GM12878 (cell line): ENCODE results near the gene PEX11A. TPM values are rescaled to one million over a fixed set of nuclear protein-coding genes. Genes with fewer than 3 reads are reported as not detected.

Source experiments
- ATAC-seq: fragments of 200-7000 bp; cut with Tn5 transposase; 3 replicates; pipeline ENCODE4 v1.9.1; 2020; ENCODE audit warnings: mild to moderate bottlenecking, moderate library complexity
- BruUV-seq: library from RNA; stranded (reverse); fragments of 400-500 nt; replicated peaks from 2 replicates; lab custom pipeline; 2021; lab: Mats Ljungman, UMichigan
- CTCF ChIA-PET: fragments of 300-600 bp; sonication (Branson Sonifier 250); formaldehyde crosslinking; extraction: SDS; loops from one replicate; lab custom pipeline; 2021; ENCODE audit warnings: inconsistent platforms; lab: Yijun Ruan, JAX
- POLR2A ChIA-PET: fragments of 350-600 bp; formaldehyde crosslinking; extraction: SDS; loops from one replicate; lab custom pipeline; 2021; ENCODE audit warnings: inconsistent platforms; lab: Charles Lee
- RAD21 ChIA-PET: fragments of 300-600 bp; sonication (Branson Sonifier 250); formaldehyde crosslinking; loops from one replicate; lab custom pipeline; 2023; ENCODE audit warnings: antibody characterized with exemption; ENCODE audit not compliant: unreplicated experiment; lab: Charles Lee
- SMC1A ChIA-PET: fragments of 300-600 bp; sonication (Branson Sonifier 250); formaldehyde crosslinking; loops from one replicate; lab custom pipeline; 2023; ENCODE audit not compliant: unreplicated experiment, uncharacterized antibody; lab: Charles Lee
- DNase-seq: peaks from one replicate; pipeline ENCODE4 v3.0.0-alpha.2; 2011; ENCODE audit warnings: low read depth, low spot score
- FAIRE-seq: peaks from 3 replicates; lab custom pipeline; 2011; peaks lifted over from hg19 to GRCh38; lab: Jason Lieb, UNC
- H2AFZ ChIP-seq: 2 replicates; pipeline ENCODE4 v1.6.0; 2011; ENCODE audit warnings: low read depth, low read length, control low read depth; ENCODE audit not compliant: control insufficient read depth
- H3K27ac ChIP-seq: 2 replicates; pipeline ENCODE4 v1.5.1; 2011; ENCODE audit warnings: control low read depth; ENCODE audit not compliant: control insufficient read depth, insufficient read depth
- H3K27me3 ChIP-seq, 2 experiments: replicated peaks in 1 of 2; 2 replicates each; pipeline versions ENCODE4 v1.6.0 to v1.6.1; 2011; ENCODE audit warnings: low read length in 1 of 2; ENCODE audit not compliant: control insufficient read depth in 2 of 2, insufficient read depth in 2 of 2
- H3K36me3 ChIP-seq, 2 experiments: 2 replicates each; pipeline ENCODE4 v1.5.1; 2011; ENCODE audit warnings: low read length in 1 of 2; ENCODE audit not compliant: control insufficient read depth in 2 of 2, insufficient read depth in 2 of 2
- H3K4me1 ChIP-seq: 2 replicates; pipeline ENCODE4 v1.6.1; 2011; ENCODE audit warnings: mild to moderate bottlenecking, low read length, moderate library complexity, mixed read lengths; ENCODE audit not compliant: control insufficient read depth, insufficient read depth
- H3K4me2 ChIP-seq: 2 replicates; pipeline ENCODE4 v1.6.0; 2011; ENCODE audit warnings: control low read depth; ENCODE audit not compliant: control insufficient read depth, insufficient read depth
- H3K4me3 ChIP-seq: fragments of 200-600 bp; sonication (generic); 2 replicates; pipeline ENCODE4 v1.5.1; 2016
- H3K79me2 ChIP-seq: 2 replicates; pipeline ENCODE4 v1.6.0; 2011; ENCODE audit warnings: low read length; ENCODE audit not compliant: control insufficient read depth, insufficient read depth
- H3K9ac ChIP-seq: 2 replicates; pipeline ENCODE4 v1.8.0; 2011; ENCODE audit warnings: low read length, control low read depth, mixed read lengths; ENCODE audit not compliant: control insufficient read depth, insufficient read depth
- H3K9me3 ChIP-seq: replicated peaks from 3 replicates; pipeline ENCODE4 v1.5.1; 2011; ENCODE audit warnings: mild to moderate bottlenecking, low read length; ENCODE audit not compliant: control insufficient read depth, insufficient read depth
- H4K20me1 ChIP-seq: 2 replicates; pipeline ENCODE4 v1.6.0; 2011; ENCODE audit not compliant: control insufficient read depth, insufficient read depth
- ESRRA ChIP-seq: IDR thresholded peaks from 2 replicates; pipeline ENCODE4 v1.6.1; 2012; ENCODE audit warnings: mild to moderate bottlenecking, low read length, improper control_type of control experiment
- FOXK2 ChIP-seq: fragments of 450-650 bp; IDR thresholded peaks from 2 replicates; pipeline ENCODE4 v1.6.1; 2017; ENCODE audit warnings: mild to moderate bottlenecking, moderate library complexity
- MYC ChIP-seq: IDR thresholded peaks from 2 replicates; pipeline ENCODE4 v1.6.1; 2011; ENCODE audit warnings: mild to moderate bottlenecking, low read length, moderate library complexity, inconsistent platforms; ENCODE audit not compliant: insufficient read depth, insufficient replicate concordance, insufficient read length, severe bottlenecking
- NFIC ChIP-seq: IDR thresholded peaks from 2 replicates; pipeline ENCODE4 v1.6.1; 2012; ENCODE audit warnings: low read depth, mild to moderate bottlenecking, inconsistent platforms, low read length, moderate library complexity
- NFYA ChIP-seq: IDR thresholded peaks from 2 replicates; pipeline ENCODE4 v1.6.1; 2011; ENCODE audit warnings: low read depth, mild to moderate bottlenecking, low read length, improper control_type of control experiment, borderline replicate concordance
- NR2C1 ChIP-seq: fragments of 450-650 bp; IDR thresholded peaks from 2 replicates; pipeline ENCODE4 v1.6.1; 2017; ENCODE audit warnings: antibody characterized with exemption, mild to moderate bottlenecking, moderate library complexity
- NR2C2 ChIP-seq: IDR thresholded peaks from 2 replicates; pipeline ENCODE4 v1.6.1; 2011; ENCODE audit warnings: borderline replicate concordance, low read depth; ENCODE audit not compliant: control insufficient read depth, insufficient read length
- RAD51 ChIP-seq: fragments of 450-650 bp; IDR thresholded peaks from 2 replicates; pipeline ENCODE4 v1.6.1; 2016; ENCODE audit warnings: moderate library complexity, mild to moderate bottlenecking, inconsistent platforms
- SREBF1 ChIP-seq: IDR thresholded peaks from 2 replicates; pipeline ENCODE4 v1.6.1; 2012; ENCODE audit warnings: mild to moderate bottlenecking, low read length
- SREBF2 ChIP-seq: IDR thresholded peaks from 2 replicates; pipeline ENCODE4 v1.6.1; 2012; ENCODE audit warnings: mild to moderate bottlenecking, low read length
- STAT1 ChIP-seq: fragments of 450-650 bp; conservative IDR thresholded peaks from 2 replicates; pipeline ENCODE4 v1.6.1; 2014; ENCODE audit warnings: antibody characterized with exemption, mild to moderate bottlenecking
- SUZ12 ChIP-seq: fragments of 200-600 bp; sonication (generic); IDR thresholded peaks from one replicate; pipeline ENCODE4 v1.6.1; 2018; ENCODE audit warnings: antibody characterized with exemption, mild to moderate bottlenecking; ENCODE audit not compliant: unreplicated experiment
- WGBS: methylation state at CpG from one replicate; pipeline ENCODE4 v1.1.6; 2016; ENCODE audit warnings: low lambda C conversion rate; ENCODE audit not compliant: insufficient replicate concordance, insufficient coverage; ENCODE audit errors: missing lambda C conversion rate; 5-methylcytosine and 5-hydroxymethylcytosine counted together
- in situ Hi-C: fragments of 300-500 bp; cut with MboI; formaldehyde crosslinking; loops from 9 replicates; pipeline ENCODE4 v1.14.3; 2018; ENCODE audit warnings: mixed read lengths
- intact Hi-C: fragments of 100-400 bp; cut with micrococcal nuclease; formaldehyde crosslinking; loops from one replicate; pipeline ENCODE4 v1.14.2; 2022; ENCODE audit not compliant: unreplicated experiment
- polyA plus RNA-seq, 11 experiments: library from polyadenylated mRNA; depleted of rRNA in 4 of 11; unstranded in 6 of 11; stranded (reverse) in 5 of 11; fragments of >200 nt; fragmentation: Nextera tagmentation in 4 of 11; fragmentation: Illumina TruSeq in 1 of 11; extraction: Ambion mirVana in 4 of 11; extraction: Trizol in 1 of 11; gene quantifications; 1 replicate in 1 of 11; 2 replicates in 10 of 11; pipeline versions ENCODE4 v1.2.1 to v1.2.3, GENCODE V29; 2011 to 2016; ENCODE audit warnings: inconsistent platforms in 2 of 11, missing spikeins in 2 of 11, low read depth in 1 of 11
- total RNA-seq, 4 experiments: library from RNA; depleted of rRNA in 3 of 4; stranded (reverse); fragments of >200 nt in 3 of 4; fragmentation: Illumina TruSeq in 1 of 4; extraction: Trizol in 1 of 4; gene quantifications; 2 replicates each; pipeline versions ENCODE4 v1.2.1 to v1.2.3, GENCODE V29; 2013 to 2021
- TF ChIP-seq, protein P1 (sequence below): fragments of 450-650 bp; IDR thresholded peaks from 2 replicates; pipeline ENCODE4 v1.6.1; 2017; ENCODE audit warnings: antibody characterized with exemption, mild to moderate bottlenecking, moderate library complexity
- TF ChIP-seq, protein P2 (sequence below): fragments of 450-650 bp; formaldehyde crosslinking; IDR thresholded peaks from 2 replicates; pipeline ENCODE4 v1.4.0; 2022; ENCODE audit warnings: mild to moderate bottlenecking, moderate library complexity
- TF ChIP-seq, protein P3 (sequence below): fragments of 150-350 bp; IDR thresholded peaks from 2 replicates; pipeline ENCODE4 v1.6.1; 2016; ENCODE audit warnings: low read depth, low read length

PEX11A gene
- total and polyA plus RNA-seq, 10 of the 15 experiments (the other 5 are each of a cell fraction or from before 2014, with no cell fraction given), result 1.4 to 2.8 (median 2.0) TPM

DNA sequence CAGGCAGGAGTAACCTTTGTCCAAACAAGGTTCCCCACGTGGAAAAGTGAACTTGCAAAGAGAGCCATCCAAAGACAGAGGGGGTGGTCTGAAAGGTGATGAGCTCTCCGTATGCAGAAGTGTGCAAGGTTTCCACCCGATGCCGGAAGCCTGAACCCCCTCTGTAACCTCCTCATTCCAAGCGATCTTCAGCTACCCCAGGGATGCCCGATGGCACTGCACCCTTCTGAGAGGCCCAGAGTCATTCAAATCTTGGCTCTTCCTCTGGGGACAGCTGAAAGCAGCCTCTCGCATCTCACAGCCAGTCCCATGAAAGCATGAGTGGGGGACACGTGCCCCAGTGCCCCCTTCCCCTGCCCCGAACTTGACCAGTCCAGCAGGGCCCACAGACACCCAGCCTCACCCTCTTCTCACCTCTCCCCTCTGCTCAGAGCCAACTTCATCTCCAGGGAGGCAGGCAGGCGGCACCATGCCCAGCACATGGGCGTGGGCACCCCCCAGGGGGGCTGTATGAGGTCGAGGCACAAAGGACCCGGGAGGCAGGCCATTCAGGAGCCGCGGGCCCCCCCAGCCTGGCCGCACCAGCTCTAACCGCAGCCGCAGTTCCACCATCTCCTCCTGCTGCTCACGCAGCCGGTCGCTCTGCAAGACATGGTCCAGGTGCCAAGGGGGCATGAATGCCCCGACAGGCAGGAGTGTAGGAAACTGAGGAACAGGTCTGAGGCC is 44.0 kb downstream of the PEX11A start:
- ChIA-PET POLR2A (interaction anchor here (1.1 kb wide), 1 partner anchor 37 kb away, joined by 4 read pairs; no protein-coding TSS in a partner anchor), RAD21 (no interaction called here), SMC1A (no interaction called here), CTCF (interaction anchor here (0.8 to 1.6 kb wide), 2 partner anchors 61 to 92 kb away, joined by 3 read pairs; no protein-coding TSS in a partner anchor)
- H4K20me1 ChIP-seq, result no peaks in the 10 kb centered on the region
- no peaks in the 10 kb centered on the region for H3K79me2 ChIP-seq
- DNase-seq (no peak), ATAC-seq (peak; percentile 24), FAIRE-seq (no peak)
- BruUV-seq, result no TSS peak
- no peak overlapping the region for H2AFZ ChIP-seq
- H3K9me3 ChIP-seq, result no peaks in the 10 kb centered on the region
- no peak overlapping the region for H3K4me2 ChIP-seq
- WGBS, result 34% methylated on average over 22 of the region's 22 CpGs
- H3K4me1 ChIP-seq, result no peaks in the 10 kb centered on the region
- no peaks in the 10 kb centered on the region for H3K36me3 ChIP-seq
- H3K27me3 ChIP-seq, result no peaks in the 10 kb centered on the region
- intact Hi-C loops (no loop called here), in situ Hi-C loops (no loop called here)
- no peak overlapping the region for H3K9ac ChIP-seq
- H3K27ac ChIP-seq, result no peak overlapping the region
- no peak overlapping the region for H3K4me3 ChIP-seq
- TF ChIP-seq MYC, result no peak
- TF ChIP-seq ESRRA, result no peak
- TF ChIP-seq FOXK2, result no peak
- TF ChIP-seq NFYA, result no peak
- no peak for TF ChIP-seq SREBF1
- no peak for TF ChIP-seq SREBF2
- no peak for TF ChIP-seq NFIC
- TF ChIP-seq NR2C2, result no peak
- no peak for TF ChIP-seq STAT1
- TF ChIP-seq, protein P1, sequence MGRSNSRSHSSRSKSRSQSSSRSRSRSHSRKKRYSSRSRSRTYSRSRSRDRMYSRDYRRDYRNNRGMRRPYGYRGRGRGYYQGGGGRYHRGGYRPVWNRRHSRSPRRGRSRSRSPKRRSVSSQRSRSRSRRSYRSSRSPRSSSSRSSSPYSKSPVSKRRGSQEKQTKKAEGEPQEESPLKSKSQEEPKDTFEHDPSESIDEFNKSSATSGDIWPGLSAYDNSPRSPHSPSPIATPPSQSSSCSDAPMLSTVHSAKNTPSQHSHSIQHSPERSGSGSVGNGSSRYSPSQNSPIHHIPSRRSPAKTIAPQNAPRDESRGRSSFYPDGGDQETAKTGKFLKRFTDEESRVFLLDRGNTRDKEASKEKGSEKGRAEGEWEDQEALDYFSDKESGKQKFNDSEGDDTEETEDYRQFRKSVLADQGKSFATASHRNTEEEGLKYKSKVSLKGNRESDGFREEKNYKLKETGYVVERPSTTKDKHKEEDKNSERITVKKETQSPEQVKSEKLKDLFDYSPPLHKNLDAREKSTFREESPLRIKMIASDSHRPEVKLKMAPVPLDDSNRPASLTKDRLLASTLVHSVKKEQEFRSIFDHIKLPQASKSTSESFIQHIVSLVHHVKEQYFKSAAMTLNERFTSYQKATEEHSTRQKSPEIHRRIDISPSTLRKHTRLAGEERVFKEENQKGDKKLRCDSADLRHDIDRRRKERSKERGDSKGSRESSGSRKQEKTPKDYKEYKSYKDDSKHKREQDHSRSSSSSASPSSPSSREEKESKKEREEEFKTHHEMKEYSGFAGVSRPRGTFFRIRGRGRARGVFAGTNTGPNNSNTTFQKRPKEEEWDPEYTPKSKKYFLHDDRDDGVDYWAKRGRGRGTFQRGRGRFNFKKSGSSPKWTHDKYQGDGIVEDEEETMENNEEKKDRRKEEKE, result no peak
- TF ChIP-seq, protein P2, sequence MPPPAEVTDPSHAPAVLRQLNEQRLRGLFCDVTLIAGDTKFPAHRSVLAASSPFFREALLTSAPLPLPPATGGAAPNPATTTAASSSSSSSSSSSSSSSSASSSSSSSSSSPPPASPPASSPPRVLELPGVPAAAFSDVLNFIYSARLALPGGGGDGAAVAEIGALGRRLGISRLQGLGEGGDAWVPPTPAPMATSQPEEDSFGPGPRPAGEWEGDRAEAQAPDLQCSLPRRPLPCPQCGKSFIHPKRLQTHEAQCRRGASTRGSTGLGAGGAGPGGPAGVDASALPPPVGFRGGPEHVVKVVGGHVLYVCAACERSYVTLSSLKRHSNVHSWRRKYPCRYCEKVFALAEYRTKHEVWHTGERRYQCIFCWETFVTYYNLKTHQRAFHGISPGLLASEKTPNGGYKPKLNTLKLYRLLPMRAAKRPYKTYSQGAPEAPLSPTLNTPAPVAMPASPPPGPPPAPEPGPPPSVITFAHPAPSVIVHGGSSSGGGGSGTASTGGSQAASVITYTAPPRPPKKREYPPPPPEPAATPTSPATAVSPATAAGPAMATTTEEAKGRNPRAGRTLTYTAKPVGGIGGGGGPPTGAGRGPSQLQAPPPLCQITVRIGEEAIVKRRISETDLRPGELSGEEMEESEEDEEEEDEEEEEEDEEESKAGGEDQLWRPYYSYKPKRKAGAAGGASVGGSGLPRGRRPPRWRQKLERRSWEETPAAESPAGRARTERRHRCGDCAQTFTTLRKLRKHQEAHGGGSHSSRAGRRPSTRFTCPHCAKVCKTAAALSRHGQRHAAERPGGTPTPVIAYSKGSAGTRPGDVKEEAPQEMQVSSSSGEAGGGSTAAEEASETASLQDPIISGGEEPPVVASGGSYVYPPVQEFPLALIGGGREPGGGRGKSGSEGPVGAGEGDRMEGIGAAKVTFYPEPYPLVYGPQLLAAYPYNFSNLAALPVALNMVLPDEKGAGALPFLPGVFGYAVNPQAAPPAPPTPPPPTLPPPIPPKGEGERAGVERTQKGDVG (CRISPR knock-in tag), result no peak
- TF ChIP-seq, protein P3, sequence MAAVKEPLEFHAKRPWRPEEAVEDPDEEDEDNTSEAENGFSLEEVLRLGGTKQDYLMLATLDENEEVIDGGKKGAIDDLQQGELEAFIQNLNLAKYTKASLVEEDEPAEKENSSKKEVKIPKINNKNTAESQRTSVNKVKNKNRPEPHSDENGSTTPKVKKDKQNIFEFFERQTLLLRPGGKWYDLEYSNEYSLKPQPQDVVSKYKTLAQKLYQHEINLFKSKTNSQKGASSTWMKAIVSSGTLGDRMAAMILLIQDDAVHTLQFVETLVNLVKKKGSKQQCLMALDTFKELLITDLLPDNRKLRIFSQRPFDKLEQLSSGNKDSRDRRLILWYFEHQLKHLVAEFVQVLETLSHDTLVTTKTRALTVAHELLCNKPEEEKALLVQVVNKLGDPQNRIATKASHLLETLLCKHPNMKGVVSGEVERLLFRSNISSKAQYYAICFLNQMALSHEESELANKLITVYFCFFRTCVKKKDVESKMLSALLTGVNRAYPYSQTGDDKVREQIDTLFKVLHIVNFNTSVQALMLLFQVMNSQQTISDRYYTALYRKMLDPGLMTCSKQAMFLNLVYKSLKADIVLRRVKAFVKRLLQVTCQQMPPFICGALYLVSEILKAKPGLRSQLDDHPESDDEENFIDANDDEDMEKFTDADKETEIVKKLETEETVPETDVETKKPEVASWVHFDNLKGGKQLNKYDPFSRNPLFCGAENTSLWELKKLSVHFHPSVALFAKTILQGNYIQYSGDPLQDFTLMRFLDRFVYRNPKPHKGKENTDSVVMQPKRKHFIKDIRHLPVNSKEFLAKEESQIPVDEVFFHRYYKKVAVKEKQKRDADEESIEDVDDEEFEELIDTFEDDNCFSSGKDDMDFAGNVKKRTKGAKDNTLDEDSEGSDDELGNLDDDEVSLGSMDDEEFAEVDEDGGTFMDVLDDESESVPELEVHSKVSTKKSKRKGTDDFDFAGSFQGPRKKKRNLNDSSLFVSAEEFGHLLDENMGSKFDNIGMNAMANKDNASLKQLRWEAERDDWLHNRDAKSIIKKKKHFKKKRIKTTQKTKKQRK, result no peak
- no peak for TF ChIP-seq RAD51
- no peak for TF ChIP-seq SUZ12
- TF ChIP-seq NR2C1, result no peak
